ENCODE results near the gene NRXN2.

The NRXN2 gene

DNA sequence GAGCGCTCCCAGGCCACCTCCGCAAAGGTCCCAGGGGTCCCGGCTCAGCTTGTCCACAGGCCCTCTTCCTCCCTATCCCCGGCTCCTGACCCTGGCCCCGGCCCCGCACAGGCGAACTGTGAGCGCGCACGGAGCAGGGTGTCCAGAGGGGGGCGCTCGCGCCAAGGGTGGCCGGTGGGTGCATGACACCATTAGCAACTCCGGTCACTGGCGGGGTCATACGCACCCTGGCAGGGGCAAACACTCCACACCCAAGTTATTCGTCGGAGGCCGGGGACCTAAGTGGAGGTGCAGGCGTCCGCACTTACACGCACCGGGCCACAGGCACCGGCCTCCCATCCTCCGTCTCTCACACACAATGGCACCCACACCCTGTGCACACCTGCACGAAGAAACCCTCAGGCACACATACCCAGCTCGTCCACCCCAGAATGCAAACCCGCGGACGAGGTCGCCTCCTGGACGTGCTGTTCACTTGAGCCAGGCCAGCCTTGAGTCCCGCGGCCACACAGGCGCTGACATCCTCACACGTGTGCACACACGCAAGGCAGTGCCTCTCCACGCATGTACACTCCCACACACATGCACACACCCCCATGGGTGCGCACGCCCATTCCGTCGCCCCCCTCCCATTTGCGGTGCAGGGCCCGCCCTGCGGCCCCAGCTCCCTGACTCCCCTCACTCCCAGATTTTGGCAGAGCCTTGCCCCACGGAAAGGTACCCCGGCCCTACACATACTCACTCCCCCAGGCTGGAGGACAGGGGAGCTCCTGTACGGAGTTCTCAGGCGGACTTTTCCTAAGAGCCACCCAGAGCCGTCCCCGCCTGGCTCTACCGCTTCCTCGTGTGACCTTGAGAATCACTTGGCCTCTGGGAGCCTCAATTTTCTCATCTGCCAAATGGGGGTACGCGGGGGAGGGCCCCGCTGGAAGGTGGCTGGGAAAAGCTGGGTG, 20.9 kb upstream of the NRXN2 start, which contains the start of gene RASGRP2:
Gene RASGRP2, minus strand, starts transcription at position 552 of the 953 bp plus-strand sequence. CDS start 1,276 bp downstream, outside the sequence.
- DNase-seq (ENCODE audit: low spot score): peak; percentile 77

DNA sequence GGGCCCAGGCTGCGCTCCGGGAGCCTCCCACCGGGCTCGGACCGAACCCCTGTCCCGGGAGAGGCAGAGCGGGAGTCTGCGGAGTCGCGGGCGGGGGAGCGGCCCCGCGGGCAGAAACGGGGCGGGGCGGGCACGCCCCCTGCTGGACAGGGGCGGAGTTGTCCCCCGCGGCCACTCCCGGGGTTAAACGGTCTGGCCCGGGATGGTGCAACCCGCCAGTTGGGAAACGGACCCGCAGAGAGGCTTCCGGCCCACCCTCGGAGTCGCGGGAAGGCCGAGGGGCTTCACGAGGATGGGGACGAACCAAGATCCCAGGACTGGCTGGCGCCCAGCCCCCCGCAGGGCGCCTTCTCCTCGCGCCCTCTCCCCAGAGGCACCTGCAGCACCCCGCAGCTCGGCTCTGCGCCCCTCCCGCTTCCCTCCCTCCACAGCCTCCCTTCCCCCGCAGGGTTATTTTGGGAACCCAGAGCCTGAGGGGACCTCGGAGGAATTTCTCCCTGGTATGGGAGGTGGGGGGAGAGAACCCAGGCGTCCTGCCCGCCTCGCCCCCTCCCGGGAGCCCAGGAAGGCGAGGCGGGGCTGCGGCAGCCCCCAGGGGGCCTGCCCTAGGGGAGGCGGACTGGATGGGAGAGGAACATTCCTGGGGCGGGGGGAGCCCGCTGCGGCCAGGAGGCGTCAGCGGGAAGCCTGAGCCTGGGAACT, 20.0 kb upstream of the NRXN2 start:
- DNase-seq (ENCODE audit: low spot score): peak; percentile 66

DNA sequence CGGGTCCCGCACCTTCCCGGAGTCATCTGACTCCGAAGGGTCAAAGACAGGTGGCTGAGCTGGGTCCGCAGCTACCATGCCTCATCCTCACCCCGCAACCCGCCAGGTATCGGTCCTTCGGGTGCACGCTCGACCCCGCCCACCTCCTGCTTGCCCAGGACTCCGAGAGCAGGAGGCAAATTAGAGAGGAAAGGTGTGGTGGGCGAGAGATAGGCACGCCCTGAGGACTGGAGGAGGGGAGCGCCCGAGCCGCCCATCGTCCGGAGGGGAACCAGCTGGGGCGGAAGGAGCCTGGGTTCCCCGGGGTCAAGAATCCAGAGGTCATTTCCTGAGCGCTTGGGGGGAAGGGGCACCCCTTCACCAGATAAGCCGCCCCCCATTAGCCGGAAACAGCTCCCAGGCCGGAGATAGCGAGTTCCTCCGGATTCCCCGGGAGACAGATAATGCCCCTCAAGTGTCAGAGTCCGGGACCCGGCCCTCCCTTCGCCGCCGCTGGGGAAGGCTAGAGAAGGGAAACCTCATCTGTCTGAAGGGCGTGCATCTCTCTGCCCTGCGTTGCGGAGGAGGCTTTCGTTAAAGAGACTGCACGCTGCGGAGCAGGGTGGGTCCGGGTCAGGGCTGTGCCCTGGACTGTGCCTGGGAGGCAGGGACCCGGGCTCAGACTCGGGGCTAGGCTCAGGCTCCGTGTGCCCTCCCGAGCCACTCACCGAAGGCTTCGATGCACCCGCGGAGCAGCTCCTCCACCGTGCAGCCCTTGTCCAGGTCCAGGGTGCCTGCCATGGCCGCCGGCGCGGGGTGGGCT, 19.3 kb upstream of the NRXN2 start:
- DNase-seq (ENCODE audit: low spot score): no peak

DNA sequence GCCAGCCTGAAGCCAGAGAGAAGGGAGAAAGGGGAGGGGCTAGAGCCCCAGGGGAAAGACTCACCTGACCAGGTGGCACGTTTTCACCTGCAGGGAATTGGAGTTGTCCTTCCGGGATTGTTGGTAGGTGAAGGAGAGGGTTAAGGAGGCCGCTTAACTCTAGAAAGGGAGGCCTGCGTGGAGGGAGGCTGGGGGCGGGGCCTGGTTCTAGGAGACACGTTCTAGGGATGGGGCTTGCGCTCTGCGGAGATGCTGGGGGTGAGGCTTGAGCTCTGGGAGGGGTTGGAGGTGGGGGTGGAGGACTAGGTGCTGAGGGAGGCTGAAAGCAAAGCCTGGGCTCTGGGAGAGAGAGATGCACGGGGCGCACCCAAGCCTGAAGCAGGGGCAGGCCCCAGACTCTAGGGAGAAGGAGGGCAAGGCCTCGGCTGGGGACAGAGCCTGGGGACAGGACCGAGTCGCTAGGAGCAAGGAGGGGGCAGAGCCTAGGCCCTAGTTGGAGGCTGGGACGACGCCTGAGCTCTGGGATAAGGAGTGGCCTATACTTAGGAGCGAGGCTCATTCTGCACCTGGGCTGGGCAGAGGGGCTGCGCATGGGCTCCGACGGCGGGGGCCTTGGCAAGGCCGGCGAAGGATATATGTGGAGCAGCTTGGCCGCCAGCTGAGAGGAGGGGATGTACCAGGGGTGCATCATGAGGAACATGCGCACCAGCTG, 18.5 kb upstream of the NRXN2 start:
- DNase-seq (ENCODE audit: low spot score): no peak

DNA sequence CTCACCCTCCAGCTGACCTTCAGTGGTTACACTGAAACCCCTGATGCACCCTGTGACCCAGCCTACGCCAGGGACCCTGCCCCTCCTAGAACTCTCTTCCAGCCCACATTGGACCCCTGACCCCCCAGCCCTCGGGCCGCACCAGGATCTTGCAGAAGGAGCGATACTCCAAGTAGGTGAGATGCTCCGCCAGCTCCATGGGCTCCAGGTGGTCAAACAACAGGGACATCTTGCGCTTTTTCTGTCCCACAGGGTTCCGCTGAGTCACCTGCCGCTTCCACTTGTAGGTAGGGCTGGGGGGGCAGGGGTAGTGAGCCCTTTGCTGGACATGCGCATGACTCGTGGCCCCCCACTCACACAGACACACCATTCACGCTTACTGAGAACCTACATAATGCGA, 16.9 kb upstream of the NRXN2 start:
- no peak for DNase-seq (ENCODE audit: low spot score)

DNA sequence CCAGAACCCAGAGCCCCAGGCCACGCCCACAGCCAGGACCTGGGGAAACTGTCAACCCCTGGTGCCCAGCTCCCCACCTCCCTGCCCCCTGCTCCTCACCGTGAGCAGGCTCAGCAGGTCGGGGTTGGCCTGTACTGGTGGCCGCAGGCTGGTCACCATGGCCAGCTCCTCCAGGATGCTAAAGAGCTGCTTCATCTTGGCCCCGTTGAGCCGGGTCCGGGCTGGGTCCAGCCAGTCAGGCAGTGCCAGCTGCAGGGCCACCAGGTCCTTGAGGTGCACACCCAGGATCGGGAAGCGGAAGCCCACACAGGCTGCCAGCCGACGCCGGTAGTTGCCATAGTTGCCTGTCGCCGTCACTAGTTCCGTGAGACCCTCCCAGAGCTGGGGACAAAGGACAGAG, 13.7 kb upstream of the NRXN2 start:
- DNase-seq (ENCODE audit: low spot score): no peak

DNA sequence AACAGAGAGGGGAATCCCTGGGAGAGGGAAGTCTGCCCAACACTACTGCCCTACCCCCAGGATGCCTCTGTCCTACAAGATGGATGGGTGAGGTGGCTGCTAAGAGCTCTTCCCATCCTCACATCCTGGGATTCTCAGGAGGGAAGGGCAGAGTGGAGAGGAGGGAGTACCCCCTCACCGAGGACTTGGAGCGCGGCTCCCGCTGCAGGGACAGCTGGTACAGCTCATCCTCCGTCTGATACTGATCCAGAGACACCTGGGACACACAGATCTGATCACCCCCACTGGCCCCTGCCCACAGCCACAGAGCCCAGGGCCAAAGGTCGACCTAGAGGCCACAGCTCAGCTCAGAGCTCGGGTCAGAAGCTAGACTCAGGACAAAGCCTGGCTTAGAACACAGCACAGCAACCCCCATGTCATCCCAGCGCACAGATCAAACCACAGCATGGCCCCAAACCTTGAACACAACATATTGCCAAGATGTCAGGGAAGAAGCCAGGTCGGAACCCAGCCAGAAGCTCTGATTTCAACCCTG, 12.8 kb upstream of the NRXN2 start:
- DNase-seq (ENCODE audit: low spot score): no peak

DNA sequence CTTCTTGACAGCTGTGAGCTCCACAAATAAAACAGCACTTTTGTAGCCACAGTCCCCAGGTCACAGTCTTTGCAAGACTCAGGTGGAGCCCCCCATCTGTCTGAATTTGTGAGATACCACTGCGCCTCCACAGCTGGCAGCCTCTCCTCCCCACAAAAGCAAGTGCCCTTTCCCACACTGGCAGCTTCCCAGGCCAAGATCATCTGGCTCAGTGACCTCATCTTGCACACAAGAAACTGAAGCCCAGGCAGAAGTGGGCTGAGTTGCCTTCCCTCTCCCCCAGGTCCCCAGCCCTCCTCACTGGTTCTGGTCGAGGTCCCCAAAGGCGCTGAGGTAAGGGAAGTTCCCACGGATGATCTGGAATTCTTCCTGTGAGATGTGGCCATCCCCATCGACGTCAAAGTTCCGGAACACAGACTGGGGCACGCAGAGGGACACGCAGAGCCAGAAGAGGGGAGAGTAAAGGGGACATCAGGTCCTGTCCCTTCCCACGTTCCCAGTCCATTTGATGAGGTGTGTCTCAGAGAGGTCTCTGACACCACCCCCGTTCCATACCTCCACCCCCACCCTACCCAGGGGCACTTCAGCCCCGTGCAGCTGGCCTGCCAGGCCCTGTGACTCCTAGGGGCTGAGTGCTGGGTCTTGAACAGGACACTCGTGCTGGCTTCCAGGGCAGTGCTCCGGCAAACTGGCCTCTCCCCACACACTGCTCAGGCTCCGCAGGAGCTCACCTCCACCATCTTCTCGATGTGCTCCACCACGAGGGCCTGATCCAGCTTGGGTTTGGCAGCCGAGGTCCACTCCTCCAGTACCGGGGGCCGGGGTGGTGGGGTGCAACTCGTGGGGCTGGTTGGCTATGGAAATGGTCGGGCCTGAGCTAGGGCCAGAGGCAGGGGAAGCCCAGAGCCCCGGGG, 12.1 kb upstream of the NRXN2 start:
- DNase-seq (ENCODE audit: low spot score): no peak

DNA sequence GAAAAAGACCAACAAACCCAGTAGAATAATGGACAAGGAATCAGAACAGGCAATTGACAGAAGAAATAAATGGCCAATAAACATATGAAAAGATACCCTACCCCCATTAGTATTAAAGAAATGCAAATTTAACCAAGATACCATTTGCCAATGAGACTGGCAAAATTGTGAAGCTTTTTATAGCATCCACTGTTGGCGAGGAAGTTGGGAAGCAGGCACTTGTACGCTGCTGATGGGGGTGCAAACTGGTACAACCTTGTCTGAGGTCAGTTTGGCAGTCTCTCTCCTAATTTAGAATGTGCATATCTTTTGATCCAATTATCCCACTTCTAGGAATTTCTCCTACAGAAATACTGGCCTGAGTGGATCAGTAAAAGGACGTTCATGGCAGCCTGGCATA, 8.6 kb upstream of the NRXN2 start:
- no peak for DNase-seq (ENCODE audit: low spot score)

DNA sequence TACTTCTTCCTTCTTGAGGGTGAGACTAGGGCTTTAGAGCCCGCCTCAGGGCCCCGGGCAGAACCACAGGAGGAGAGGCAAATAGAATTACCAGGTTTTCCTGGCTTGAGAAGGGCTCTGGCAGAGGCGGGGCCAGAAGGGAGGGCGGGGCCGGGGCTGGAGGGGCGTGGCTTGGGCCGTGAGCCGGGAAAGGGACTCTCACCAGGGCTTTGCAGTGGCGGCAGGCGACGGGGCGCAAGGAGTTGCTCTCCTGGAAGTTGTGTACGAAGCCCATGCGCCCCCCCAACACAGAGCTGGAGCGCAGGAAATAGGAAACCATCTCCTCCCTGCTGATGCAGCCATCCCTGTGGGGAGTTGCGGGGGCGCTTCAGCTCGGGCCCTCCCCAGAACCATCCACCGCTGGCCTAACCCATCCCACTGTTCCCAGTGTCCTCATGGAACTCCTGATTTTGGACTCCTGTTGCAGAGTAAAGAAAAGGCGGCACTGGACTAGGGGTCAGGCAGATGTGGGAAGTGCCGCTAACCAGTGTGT, 6.9 kb upstream of the NRXN2 start:
- DNase-seq (ENCODE audit: low spot score): no peak

DNA sequence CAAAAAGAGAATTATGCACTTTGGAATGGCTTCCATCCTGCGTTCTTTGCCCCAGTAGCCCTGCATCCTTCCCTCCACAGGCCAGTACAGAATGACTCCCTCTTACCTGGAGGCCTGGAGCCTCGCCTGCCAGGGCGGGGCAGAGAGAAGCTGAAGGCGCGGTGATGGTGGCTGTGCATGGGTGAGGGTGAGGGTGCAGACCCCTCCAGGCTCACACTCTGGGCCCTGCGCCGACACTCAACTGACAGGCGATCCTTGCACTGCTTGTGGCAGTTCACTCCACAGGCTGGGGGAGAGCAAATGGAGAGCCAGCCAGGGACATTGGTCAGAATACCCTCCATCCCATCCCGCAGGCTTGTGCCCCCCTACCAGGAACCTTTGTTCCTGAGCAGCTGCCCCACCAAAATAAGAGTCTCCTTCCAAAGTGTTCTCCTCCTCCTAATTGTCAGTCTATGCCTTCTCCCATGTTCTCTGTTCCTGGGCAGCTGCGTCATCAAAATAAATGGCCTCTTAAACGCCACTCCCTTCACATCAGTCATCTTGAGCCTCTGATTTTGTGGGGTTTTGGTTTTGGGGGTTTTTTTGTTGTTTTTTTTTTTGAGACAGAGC, 5.9 kb upstream of the NRXN2 start:
- no peak for DNase-seq (ENCODE audit: low spot score)

DNA sequence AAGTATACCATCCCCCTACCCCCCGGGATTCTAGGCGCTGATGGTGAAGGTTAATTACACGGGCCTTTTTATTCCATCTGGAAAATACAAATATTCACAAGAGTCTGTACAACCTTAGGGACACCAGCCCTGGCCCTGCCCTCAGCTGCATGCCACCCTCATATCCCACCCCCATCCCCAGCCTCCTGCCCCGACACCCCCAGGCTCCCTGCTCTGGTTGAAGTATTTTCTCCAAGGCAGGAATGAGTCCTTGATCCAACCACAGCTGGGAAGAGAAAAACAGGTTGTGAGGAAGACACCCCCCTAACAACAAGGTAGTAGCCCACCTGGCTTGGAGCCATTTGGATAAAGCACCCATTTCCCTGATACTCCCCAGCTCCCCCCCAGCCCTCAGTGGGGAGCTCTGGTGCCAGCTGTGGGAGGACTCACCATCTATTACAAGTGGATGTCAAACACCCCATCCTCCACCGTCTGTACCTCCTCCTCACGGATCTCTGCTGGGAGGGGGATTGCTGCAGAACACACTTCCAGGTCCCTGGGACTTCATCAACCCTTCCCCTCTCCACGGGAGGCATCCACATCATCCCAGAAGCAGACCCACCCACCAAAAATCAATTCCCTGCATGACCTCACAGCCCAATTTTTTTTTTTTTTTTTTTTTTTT, 4.0 kb upstream of the NRXN2 start:
- no peak for DNase-seq (ENCODE audit: low spot score)

DNA sequence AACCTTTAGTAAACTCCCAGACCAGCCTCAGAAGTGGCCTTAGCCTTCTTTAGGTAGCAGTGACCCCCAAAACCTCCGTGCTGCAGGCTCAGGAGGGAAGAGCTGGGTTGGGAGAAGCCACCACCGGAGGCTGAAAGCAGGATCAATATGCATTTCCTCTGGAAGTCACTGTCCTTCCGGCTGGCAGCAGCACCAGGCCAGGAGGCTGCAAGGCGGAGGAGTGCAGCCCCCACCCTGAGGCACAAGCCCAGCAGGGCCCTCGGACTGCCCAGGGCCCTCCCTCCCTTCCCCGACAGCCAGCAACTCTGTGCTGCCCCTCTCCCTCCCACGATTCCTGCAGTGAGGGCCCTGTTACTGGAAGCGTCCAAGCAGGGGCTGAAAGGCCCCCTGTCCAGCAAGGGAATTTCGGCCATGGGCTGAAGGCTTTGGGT, 3.2 kb upstream of the NRXN2 start:
- no peak for DNase-seq (ENCODE audit: low spot score)

DNA sequence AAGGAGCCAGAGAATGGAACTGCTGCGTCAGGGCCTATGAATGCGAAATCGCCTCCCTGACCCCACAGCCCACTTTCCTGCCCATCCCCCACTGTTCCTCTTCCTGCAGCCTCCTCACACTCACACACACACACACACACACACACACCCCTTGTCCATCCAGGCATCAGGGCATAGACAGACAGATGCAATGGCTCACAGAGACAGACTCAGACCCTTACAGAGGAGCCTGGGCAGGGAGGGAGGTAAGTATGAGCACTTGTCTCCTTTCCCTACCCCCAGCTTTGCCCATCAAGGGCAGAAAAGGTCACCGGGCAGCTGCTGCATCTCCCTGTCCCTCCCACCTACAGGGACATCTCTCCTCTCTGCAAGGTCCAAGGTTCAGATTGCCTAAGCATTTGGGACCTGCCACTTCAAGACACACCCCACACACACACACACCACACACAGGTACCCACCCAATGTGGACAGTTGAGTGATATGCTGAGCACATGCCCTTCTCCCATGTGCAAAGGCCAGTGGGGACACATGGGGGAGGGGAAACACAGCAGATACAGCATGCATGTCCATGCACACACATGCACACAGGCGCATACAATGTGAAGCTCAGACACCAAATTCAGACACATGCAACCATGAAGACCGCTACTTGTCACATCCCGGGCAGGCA, 2.0 kb upstream of the NRXN2 start:
- DNase-seq (ENCODE audit: low spot score): no peak

DNA sequence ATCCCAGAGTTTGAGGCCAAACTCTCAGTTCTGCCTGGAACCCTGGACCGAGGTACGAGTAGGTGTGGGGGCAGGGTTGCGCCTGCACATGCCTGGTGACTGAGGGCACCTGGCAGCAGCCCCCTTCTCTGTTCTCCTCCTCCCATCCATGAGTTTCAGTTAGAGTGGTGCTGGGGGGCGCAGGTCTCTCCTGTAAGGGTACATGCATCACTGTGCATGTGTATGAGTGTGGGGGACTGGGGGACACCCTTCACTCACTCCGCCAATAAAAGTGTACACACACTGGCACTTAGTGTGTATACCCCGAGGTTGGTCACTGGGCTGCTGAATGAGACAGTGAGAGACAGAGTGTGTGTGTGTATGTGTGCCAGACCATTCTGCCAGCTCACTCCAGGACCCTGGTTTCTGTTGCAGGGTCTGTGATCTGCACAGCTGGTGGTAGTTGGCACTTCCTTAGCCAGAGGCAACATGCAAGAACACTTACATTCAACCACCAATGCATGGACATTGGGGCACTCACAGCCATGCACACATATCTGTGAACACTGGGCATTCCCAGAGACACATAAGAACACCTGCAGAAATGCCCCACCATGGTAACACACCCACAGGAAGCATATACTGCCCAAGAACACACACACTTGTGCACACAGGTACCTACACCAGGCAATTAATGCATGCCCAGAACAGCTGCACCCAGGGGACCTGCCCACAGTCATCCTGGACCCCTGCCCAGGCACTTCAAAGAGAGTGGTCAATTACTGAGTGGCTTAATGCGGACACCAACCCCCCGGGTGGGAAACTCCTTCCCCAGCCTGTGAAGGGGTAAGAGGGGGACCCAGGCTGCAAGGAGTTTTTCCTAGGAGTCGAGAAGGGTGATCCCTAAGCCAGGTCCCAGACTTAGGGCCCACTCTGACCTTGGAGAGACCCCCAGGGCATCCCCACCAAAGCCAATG, 1.2 kb upstream of the NRXN2 start:
- no peak for DNase-seq (ENCODE audit: low spot score)

DNA sequence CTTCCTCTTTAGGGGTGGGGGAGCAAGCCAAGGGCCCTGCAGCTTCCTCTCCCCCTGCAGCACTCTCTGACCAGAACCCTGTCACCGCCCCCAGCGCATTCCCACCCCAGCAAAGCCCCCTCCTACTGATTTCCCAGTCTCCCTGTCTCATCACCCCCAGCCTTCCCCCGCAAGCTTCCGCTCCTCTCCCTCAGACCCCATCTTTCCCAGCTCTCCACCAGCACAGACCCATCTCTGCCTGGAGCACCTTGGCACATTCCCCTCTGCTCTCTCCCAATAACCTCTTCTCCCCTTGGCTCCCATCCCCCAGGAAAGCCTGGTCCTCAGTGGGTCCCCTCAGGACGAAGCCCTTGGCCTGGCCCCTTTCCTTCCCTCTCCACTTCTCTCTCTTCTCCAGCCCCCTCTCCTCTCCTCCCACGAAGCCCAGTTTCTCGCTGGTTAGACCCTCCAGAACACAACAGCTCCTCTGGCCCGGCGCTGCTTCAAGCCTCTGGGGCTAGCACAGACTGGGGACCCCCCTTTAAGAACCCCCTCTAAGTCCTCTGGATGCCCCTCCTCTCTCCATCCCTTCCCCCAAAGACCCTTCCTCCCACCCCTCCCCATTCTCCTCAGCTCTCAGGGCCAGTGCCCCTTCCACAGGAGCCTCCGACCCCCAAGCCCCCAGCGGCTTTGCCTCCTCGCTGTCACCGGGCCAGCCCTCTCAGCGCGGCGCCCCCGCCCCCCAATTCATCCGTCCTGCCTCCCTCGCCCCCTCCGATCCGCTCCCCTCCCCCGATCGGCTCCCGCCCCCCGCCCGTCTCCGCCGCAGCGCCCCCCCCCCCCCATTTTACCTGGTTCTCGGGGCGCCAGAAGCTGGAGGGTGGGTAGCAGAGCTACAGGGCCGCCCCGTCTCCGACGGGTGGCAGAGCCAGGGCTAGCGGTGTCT, 594 bp downstream of the NRXN2 start:
- no peak for DNase-seq (ENCODE audit: low spot score)

All from activated CD4-positive, alpha-beta T cell treated with anti-CD3 and anti-CD28 coated beads, Interleukin-2, Interleukin-4, amounts not matched to agents 100 ng/mL and 50 ng/mL, durations not matched to agents 16 hours and 8 hours (primary cell).